LNCAP (cell line): Measurements from ENCODE around the gene TWIST2.

Experiments used
- CTCF ChIP-seq: fragments of 450-650 bp; IDR thresholded peaks from 2 replicates; pipeline ENCODE4 v1.5.1; 2017; ENCODE audit warnings: mild to moderate bottlenecking

Gene TWIST2

GRCh38 chr2:238928520-238929241 lies 80.8 kb downstream of the TWIST2 start:
- TF ChIP-seq CTCF: no peak

- TF ChIP-seq CTCF: no peak
Measured at GRCh38 chr2:238929242-238930081, 81.6 kb downstream of the TWIST2 start.

GRCh38 chr2:238930216-238930615 lies 82.3 kb downstream of the TWIST2 start:
- TF ChIP-seq CTCF: no peak

- TF ChIP-seq CTCF: no peak
Measured at GRCh38 chr2:238936162-238937052, 88.5 kb downstream of the TWIST2 start.

- no peak for TF ChIP-seq CTCF
Measured at GRCh38 chr2:238938003-238938400, 90.1 kb downstream of the TWIST2 start.

GRCh38 chr2:238938401-238939055 lies 90.6 kb downstream of the TWIST2 start:
- no peak for TF ChIP-seq CTCF

GRCh38 chr2:238939074-238939473 lies 91.2 kb downstream of the TWIST2 start:
- no peak for TF ChIP-seq CTCF
